GM21390 (cell line): ENCODE data around the gene TMEM181.
"Not testable (repeated sequence)": the region's sequence is repeated elsewhere in the genome, so short reads cannot be mapped to it uniquely, and the experiment has no call there.

Source experiments
- ATAC-seq: cut with Tn5 transposase; IDR thresholded peaks from one replicate; pipeline ENCODE4 v1.9.1; 2021; ENCODE audit not compliant: unreplicated experiment

Gene TMEM181, protein sequence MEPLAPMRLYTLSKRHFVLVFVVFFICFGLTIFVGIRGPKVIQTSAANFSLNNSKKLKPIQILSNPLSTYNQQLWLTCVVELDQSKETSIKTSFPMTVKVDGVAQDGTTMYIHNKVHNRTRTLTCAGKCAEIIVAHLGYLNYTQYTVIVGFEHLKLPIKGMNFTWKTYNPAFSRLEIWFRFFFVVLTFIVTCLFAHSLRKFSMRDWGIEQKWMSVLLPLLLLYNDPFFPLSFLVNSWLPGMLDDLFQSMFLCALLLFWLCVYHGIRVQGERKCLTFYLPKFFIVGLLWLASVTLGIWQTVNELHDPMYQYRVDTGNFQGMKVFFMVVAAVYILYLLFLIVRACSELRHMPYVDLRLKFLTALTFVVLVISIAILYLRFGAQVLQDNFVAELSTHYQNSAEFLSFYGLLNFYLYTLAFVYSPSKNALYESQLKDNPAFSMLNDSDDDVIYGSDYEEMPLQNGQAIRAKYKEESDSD

GRCh38 chr6:158559895-158560835 lies at the start of gene TMEM181:
Gene TMEM181, plus strand, starts transcription at chr6:158560091. Its CDS starts 134 bp downstream, at chr6:158560225.
- peak; percentile 79 for ATAC-seq

DNA sequence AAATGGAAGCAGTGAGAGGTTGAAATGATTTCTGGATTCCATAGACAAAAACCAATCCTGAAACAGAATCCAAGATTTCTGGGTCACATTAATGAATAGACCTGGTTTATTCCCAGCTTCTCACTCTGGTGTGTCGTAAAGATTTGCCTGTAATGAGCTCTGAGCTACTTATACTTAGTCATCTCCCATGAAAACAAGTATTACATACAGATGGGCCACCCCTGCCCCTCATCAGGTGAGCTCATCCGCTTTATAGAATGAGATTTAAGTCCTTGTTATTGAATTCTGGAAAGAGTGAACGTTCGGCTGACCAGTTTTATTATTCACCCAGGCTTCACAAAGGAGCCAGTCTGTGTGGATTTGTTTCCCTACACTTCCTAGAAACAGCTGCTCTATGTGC lies 47.1 kb upstream of the TMEM181 start:
- no peak for ATAC-seq

GRCh38 chr6:158514176-158514575 lies 45.7 kb upstream of the TMEM181 start:
- ATAC-seq, result no peak

DNA sequence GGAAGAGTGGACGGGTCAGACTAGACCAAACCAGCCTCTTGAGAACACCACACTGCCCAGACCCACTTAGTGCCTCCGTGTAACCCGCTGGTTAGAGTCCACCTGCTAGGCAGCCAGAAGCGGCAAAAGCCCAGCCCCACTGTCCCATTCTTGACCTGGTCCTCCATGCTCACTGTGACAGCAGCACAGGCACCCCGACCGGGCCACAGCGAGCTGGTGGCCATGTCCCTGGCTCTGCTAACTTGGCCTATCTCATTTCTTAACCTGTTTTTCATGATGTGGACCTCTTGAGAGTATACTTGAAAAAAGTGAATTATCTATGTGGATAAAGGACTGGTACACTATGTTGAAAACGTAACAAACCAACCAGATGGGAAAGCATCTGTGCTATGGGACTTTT lies 44.9 kb upstream of the TMEM181 start:
- ATAC-seq, result no peak

- no peak for ATAC-seq
Observed at GRCh38 chr6:158516098-158516497, 43.8 kb upstream of the TMEM181 start.

GRCh38 chr6:158517038-158517437 lies 42.9 kb upstream of the TMEM181 start:
- ATAC-seq, result no peak

GRCh38 chr6:158517581-158517980 lies 42.3 kb upstream of the TMEM181 start:
- ATAC-seq, result peak; percentile 30

GRCh38 chr6:158518191-158519127 lies 41.4 kb upstream of the TMEM181 start:
- ATAC-seq, result peak; percentile 72

GRCh38 chr6:158519300-158519699 lies 40.6 kb upstream of the TMEM181 start:
- no peak for ATAC-seq

DNA sequence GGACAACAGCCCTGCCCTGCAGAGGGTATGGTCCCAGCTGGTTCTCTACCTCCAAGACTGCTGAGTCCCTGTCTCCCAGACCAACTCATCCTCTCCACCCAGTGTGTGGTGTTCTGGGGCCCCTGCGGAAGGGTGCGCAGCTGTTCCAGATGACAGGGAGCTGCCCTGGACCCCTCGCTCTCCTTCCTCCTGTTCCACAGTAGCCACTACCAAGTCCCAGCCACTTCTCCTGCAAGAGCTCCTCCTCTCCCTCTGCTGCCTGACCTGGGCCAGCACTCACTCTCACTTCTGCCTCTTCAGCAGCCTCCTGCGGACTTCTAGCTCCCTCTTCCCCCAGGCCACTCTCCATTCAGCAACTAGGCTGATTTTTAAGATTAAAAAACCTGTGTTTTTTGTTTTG lies 40.1 kb upstream of the TMEM181 start:
- no peak for ATAC-seq

DNA sequence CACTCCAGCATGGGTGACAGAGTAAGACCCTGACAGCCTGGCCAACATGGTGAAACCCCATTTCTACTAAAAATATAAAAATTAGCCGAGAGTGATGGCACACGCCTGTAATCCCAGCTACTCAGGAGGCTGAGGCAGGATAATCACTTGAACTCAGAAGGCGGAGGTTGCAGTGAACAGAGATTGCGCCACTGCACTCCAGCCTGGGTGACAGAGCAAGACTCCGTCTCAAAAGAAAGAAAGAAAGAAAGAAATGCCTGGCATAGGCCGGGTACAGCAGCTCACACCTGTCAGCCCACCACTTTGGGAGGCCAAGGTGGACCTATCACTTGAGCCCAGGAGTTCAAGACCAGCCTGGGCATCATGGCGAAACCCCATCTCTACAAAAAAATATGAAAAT lies 38.9 kb upstream of the TMEM181 start:
- not testable (repeated sequence) for ATAC-seq

- no peak for ATAC-seq
Observed at GRCh38 chr6:158521759-158522158, 38.1 kb upstream of the TMEM181 start.

DNA sequence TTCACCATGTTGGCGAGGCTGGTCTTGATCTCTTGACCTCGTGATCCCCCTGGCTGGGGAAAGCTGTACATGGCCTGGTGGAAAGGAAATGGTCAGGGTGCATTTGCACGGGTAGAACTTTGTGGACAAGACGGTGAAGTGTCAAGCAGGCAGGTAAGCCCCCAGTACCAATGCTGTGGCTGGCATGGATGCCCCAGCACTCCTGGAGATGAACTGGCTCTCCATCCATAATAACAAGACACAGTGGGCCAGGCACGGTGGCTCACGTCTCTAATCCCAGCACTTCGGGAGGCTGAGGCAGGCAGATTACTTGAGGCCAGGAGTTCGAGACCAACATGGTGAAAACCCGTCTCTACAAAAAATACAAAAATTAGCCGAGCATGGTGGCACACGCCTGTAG lies 37.3 kb upstream of the TMEM181 start:
- no peak for ATAC-seq

DNA sequence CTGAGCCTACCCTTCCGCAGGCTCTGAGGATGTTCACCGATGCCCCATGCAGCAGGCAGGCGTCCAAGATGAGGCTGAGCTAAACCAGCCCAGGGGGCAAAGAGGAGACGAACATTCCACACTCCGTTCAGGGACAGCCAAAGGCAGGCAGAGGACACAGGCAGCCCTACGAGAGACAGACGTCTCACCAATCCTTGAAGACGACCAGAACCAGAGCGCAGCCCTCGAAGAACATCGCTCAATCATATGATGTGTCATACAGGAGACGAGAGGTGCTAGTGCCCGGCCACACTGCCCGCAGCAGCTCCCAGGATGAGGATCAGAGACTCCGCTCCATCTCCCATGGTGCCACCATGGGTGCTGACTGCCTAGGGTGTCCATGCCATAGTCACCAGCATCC lies 35.6 kb upstream of the TMEM181 start:
- ATAC-seq, result no peak

DNA sequence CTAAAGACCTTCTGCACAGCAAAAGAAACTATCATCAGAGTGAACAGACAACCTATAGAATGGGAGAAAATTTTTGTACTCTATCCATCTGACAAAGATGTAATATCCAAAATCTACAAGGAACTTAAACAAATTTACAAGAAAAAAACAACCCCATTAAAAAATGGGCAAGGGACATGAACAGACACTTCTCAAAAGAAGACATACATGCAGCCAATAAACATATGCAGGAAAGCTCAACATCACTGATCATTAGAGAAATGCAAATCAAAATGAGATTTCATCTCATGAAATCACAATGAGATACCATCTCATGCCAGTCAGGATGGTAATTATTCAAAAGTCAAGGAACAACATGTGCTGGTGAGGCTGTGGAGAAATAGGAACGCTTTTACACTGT lies 32.0 kb upstream of the TMEM181 start:
- ATAC-seq, result not testable (repeated sequence)

- no peak for ATAC-seq
Observed at GRCh38 chr6:158528826-158529225, 31.1 kb upstream of the TMEM181 start.

- no peak for ATAC-seq
Observed at GRCh38 chr6:158529629-158530028, 30.3 kb upstream of the TMEM181 start.

GRCh38 chr6:158531566-158531965 lies 28.3 kb upstream of the TMEM181 start:
- ATAC-seq, result no peak

- no peak for ATAC-seq
Observed at GRCh38 chr6:158531970-158532369, 27.9 kb upstream of the TMEM181 start.

- no peak for ATAC-seq
Observed at GRCh38 chr6:158536084-158536890, 23.6 kb upstream of the TMEM181 start.
